B cell (primary cell): ENCODE measurements around the gene KISS1R. TPM values are rescaled to one million over a fixed set of nuclear protein-coding genes. Genes with fewer than 3 reads are reported as not detected.

Experiments used
- ATAC-seq: fragments of 200-7000 bp; cut with Tn5 transposase; one replicate; pipeline ENCODE4 v1.10.0; 2021; ENCODE audit warnings: low read depth, mild to moderate bottlenecking, moderate number of reproducible peaks, moderate library complexity
- CTCF ChIA-PET: fragments of 350-600 bp; sonication (Branson Sonifier 250); formaldehyde crosslinking; loops from one replicate; lab custom pipeline; 2021; ENCODE audit warnings: antibody characterized with exemption, inconsistent platforms; lab: Charles Lee
- POLR2A ChIA-PET: fragments of 350-600 bp; sonication (Branson Sonifier 250); formaldehyde crosslinking; loops from one replicate; lab custom pipeline; 2021; ENCODE audit warnings: antibody characterized with exemption; lab: Charles Lee
- DNase-seq: peaks from one replicate; pipeline ENCODE4 v3.0.0; 2013
- H2AFZ ChIP-seq: 2 replicates; pipeline ENCODE4 v1.6.1; 2012; ENCODE audit warnings: mild to moderate bottlenecking, low read depth, low read length; ENCODE audit not compliant: insufficient read depth, poor library complexity, severe bottlenecking
- H3K27ac ChIP-seq, 2 donors: 1 replicate in 1 of 2; 2 replicates in 1 of 2; pipeline ENCODE4 v1.5.1; 2012 to 2013; ENCODE audit warnings: low read length in 2 of 2, mild to moderate bottlenecking in 2 of 2, moderate library complexity in 1 of 2
- H3K27me3 ChIP-seq, 4 experiments: fragments of 200-600 bp in 1 of 4; sonication (generic) in 1 of 4; replicated peaks in 1 of 4; 1 replicate in 2 of 4; 2 replicates in 2 of 4; pipeline versions ENCODE4 v1.6.1 to v1.7.0; 2013 to 2016; ENCODE audit warnings: low read length in 3 of 4, mild to moderate bottlenecking in 2 of 4, mixed read lengths in 1 of 4, moderate library complexity in 1 of 4; ENCODE audit not compliant: insufficient read depth in 4 of 4, control insufficient read depth in 3 of 4; ENCODE audit errors: control extremely low read depth in 1 of 4
- H3K36me3 ChIP-seq, 2 experiments: replicated peaks in 1 of 2; 1 replicate in 1 of 2; 2 replicates in 1 of 2; pipeline versions ENCODE4 v1.6.1 to v1.7.1; 2013; ENCODE audit warnings: low read length in 1 of 2; ENCODE audit not compliant: insufficient read depth in 2 of 2, control insufficient read depth in 1 of 2; ENCODE audit errors: control extremely low read depth in 1 of 2, extremely low read depth in 1 of 2
- H3K4me1 ChIP-seq, 2 donors: fragments of 200-600 bp in 1 of 2; sonication (generic) in 1 of 2; 1 replicate in 1 of 2; 2 replicates in 1 of 2; pipeline versions ENCODE4 v1.5.1 to v1.6.1; 2013 to 2017; ENCODE audit warnings: low read length in 2 of 2; ENCODE audit not compliant: control insufficient read depth in 2 of 2, insufficient read depth in 2 of 2
- H3K4me2 ChIP-seq: replicated peaks from 2 replicates; pipeline ENCODE3; 2012; ENCODE audit warnings: mild to moderate bottlenecking, low read depth, low read length; ENCODE audit not compliant: poor library complexity, severe bottlenecking
- H3K4me3 ChIP-seq, 5 experiments: fragments of 200-600 bp in 1 of 5; sonication (generic) in 1 of 5; 1 replicate in 3 of 5; 2 replicates in 2 of 5; pipeline versions ENCODE4 v1.5.1 to v1.7.0; 2011 to 2016; ENCODE audit warnings: low read length in 4 of 5, mild to moderate bottlenecking in 4 of 5, low read depth in 2 of 5, control low read depth in 1 of 5, moderate library complexity in 1 of 5; ENCODE audit not compliant: insufficient read depth in 1 of 5; ENCODE audit errors: control extremely low read depth in 1 of 5, extremely low read depth in 1 of 5
- H3K79me2 ChIP-seq: fragments of 200-600 bp; sonication (generic); one replicate; pipeline ENCODE4 v1.6.0; 2016; ENCODE audit warnings: low read length; ENCODE audit not compliant: control insufficient read depth, insufficient read depth
- H3K9ac ChIP-seq: fragments of 200-600 bp; sonication (generic); 2 replicates; pipeline ENCODE4 v1.6.1; 2017; ENCODE audit warnings: mild to moderate bottlenecking, low read length, moderate library complexity
- H3K9me3 ChIP-seq, 3 donors: one replicate each; pipeline versions ENCODE4 v1.6.1 to v1.7.1; 2013; ENCODE audit warnings: low read length in 2 of 3; ENCODE audit not compliant: control insufficient read depth in 2 of 3, insufficient read depth in 1 of 3; ENCODE audit errors: control extremely low read depth in 1 of 3
- H4K20me1 ChIP-seq: 2 replicates; pipeline ENCODE4 v1.6.0; 2012; ENCODE audit warnings: mild to moderate bottlenecking, low read length; ENCODE audit not compliant: insufficient read depth, control insufficient read depth, poor library complexity, severe bottlenecking
- H3K27ac Mint-ChIP-seq: one replicate; pipeline ENCODE4 v1.8.0; 2021; ENCODE audit warnings: mixed read lengths
- H3K27me3 Mint-ChIP-seq: one replicate; pipeline ENCODE4 v1.8.0; 2021; ENCODE audit warnings: mixed read lengths
- H3K4me1 Mint-ChIP-seq: one replicate; pipeline ENCODE4 v1.8.0; 2021; ENCODE audit warnings: mixed read lengths
- H3K4me3 Mint-ChIP-seq: one replicate; pipeline ENCODE4 v1.8.0; 2021; ENCODE audit warnings: mixed read lengths
- H3K9me3 Mint-ChIP-seq: one replicate; pipeline ENCODE4 v1.8.0; 2022; ENCODE audit warnings: mixed read lengths; ENCODE audit not compliant: insufficient read depth
- EZH2 ChIP-seq: IDR thresholded peaks from 2 replicates; pipeline ENCODE4 v1.6.1; 2012; ENCODE audit warnings: borderline replicate concordance, low read depth, mild to moderate bottlenecking, moderate library complexity, low read length; ENCODE audit not compliant: insufficient read depth, poor library complexity, severe bottlenecking
- WGBS: methylation state at CpG from one replicate; pipeline ENCODE4 v1.1.5; 2013; ENCODE audit warnings: missing lambda C conversion rate; ENCODE audit not compliant: insufficient coverage; 5-methylcytosine and 5-hydroxymethylcytosine counted together
- intact Hi-C: fragments of 100-400 bp; cut with micrococcal nuclease; formaldehyde crosslinking; loops from one replicate; pipeline ENCODE4 v1.10.0; 2022
- polyA plus RNA-seq: library from polyadenylated mRNA; depleted of rRNA; stranded (reverse); fragments of >200 nt; gene quantifications from 2 replicates; pipeline ENCODE4 v1.2.3, GENCODE V29; 2012
- total RNA-seq, 2 donors: library from RNA; stranded (reverse); fragments of 120-200 nt in 1 of 2; gene quantifications; 1 replicate in 1 of 2; 2 replicates in 1 of 2; pipeline versions ENCODE4 v1.2.3 to v1.2.4, GENCODE V29; 2013 to 2022
- TF ChIP-seq, protein P1 (sequence below): fragments of 200-600 bp; IDR thresholded peaks from one replicate; pipeline ENCODE4 v1.8.0; 2022; ENCODE audit warnings: antibody characterized with exemption, mild to moderate bottlenecking

KISS1R gene
- total and polyA plus RNA-seq, 2 donors (not counting 1 experiment from before 2014, with no cell fraction given): 0.79 to 1.3 TPM

GRCh38 chr19:902446-903226 is 14.5 kb upstream of the KISS1R start:
- TF ChIP-seq, protein P1, sequence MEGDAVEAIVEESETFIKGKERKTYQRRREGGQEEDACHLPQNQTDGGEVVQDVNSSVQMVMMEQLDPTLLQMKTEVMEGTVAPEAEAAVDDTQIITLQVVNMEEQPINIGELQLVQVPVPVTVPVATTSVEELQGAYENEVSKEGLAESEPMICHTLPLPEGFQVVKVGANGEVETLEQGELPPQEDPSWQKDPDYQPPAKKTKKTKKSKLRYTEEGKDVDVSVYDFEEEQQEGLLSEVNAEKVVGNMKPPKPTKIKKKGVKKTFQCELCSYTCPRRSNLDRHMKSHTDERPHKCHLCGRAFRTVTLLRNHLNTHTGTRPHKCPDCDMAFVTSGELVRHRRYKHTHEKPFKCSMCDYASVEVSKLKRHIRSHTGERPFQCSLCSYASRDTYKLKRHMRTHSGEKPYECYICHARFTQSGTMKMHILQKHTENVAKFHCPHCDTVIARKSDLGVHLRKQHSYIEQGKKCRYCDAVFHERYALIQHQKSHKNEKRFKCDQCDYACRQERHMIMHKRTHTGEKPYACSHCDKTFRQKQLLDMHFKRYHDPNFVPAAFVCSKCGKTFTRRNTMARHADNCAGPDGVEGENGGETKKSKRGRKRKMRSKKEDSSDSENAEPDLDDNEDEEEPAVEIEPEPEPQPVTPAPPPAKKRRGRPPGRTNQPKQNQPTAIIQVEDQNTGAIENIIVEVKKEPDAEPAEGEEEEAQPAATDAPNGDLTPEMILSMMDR: no peak
- no peak for TF ChIP-seq EZH2
- H3K27me3 ChIP-seq: no peaks in the 10 kb centered on the region
- Mint-ChIP-seq H3K9me3 (no peaks in the 10 kb centered on the region), H3K27ac (no peak overlapping the region), H3K4me3 (no peak overlapping the region), H3K27me3 (no peaks in the 10 kb centered on the region), H3K4me1 (peaks cover 43% of the 10 kb centered on the region)
- H3K9ac ChIP-seq: no peak overlapping the region
- ATAC-seq: no peak
- H2AFZ ChIP-seq: no peak overlapping the region
- H3K4me3 ChIP-seq: no peak overlapping the region
- H3K27ac ChIP-seq: no peak overlapping the region
- H4K20me1 ChIP-seq: peaks cover 57% of the 10 kb centered on the region
- H3K9me3 ChIP-seq: peaks cover 0 to 4% (median 0%) of the 10 kb centered on the region in 3 donors
- H3K79me2 ChIP-seq: peaks cover 56% of the 10 kb centered on the region
- H3K4me2 ChIP-seq: no peak overlapping the region
- H3K4me1 ChIP-seq: peaks cover 20 to 35% of the 10 kb centered on the region in 2 donors
- DNase-seq: no peak
- intact Hi-C loops: no loop called here
- H3K36me3 ChIP-seq: peaks cover 0 to 48% of the 10 kb centered on the region in 2 experiments
- POLR2A ChIA-PET: interaction anchor here (1.2 to 1.5 kb wide), 2 partner anchors 9 to 10 kb away, joined by 4 to 5 read pairs; partner anchors contain the start of genes MED16 and RNU6-9
- 92% methylated on average over 10 of the region's 14 CpGs for WGBS
- CTCF ChIA-PET: interaction anchor here (0.7 to 0.9 kb wide), 4 partner anchors 10 to 80 kb away, joined by 3 read pairs; partner anchors contain the start of gene MED16

DNA sequence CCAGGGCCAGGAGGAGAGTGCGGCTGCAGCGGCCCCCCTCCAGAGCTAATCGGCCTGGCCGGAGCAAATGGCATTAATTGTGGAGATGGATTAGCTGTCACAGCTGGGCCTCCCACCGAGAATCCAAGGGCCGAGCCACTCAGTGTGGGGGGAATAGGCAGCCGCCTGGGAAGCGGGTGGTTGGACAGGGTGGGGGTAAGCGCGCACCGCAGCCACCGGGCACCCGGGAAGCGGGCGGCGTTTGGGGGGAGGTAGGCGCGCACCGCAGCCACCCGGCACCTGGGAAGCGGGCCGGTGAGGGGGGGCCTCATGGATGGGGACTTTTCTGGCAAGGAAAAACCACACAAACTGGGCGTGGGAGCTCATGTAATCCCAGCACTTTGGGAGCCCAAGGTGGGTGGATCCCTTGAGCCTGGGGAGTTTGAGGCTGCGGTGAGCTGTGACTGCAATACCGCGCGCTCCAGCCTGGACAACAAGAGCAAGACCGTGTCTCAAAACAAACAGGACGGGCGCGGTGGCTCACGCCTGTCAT is 13.8 kb upstream of the KISS1R start:
- Histone ChIP-seq H2AFZ (no peak overlapping the region), H3K36me3 (peaks cover 0 to 48% of the 10 kb centered on the region in 2 experiments), H3K9ac (no peak overlapping the region), H3K4me1 (peaks cover 27 to 42% of the 10 kb centered on the region in 2 donors), H3K4me2 (no peak overlapping the region), H4K20me1 (peaks cover 57% of the 10 kb centered on the region), H3K27ac (no peak overlapping the region), H3K9me3 (peaks cover 0 to 4% (median 0%) of the 10 kb centered on the region in 3 donors), H3K79me2 (peaks cover 63% of the 10 kb centered on the region), H3K4me3 (no peak overlapping the region), H3K27me3 (no peaks in the 10 kb centered on the region)
- ChIA-PET CTCF (interaction anchor here (0.7 to 1.0 kb wide), 3 partner anchors 10 to 79 kb away, joined by 3 to 6 read pairs (median 3); partner anchors contain the start of genes MED16 and RNU6-9), POLR2A (interaction anchor here (1.5 kb wide), 1 partner anchor 10 kb away, joined by 5 read pairs; the partner anchor contains the start of genes MED16 and RNU6-9)
- ATAC-seq (no peak), DNase-seq (no peak)
- Mint-ChIP-seq H3K4me1 (peaks cover 47% of the 10 kb centered on the region), H3K9me3 (no peaks in the 10 kb centered on the region), H3K27me3 (no peaks in the 10 kb centered on the region), H3K4me3 (no peak overlapping the region), H3K27ac (no peak overlapping the region)
- no peak for TF ChIP-seq EZH2
- TF ChIP-seq, protein P1: no peak
- 98% methylated on average over 22 of the region's 32 CpGs for WGBS
- intact Hi-C loops: no loop called here
